ENCODE measurements around the gene CD93.

The CD93 gene

GRCh38 chr20:23120936-23121750 is 35.0 kb upstream of the CD93 start:
- DNase-seq (ENCODE audit: low read depth, low spot score) = no peak

DNA sequence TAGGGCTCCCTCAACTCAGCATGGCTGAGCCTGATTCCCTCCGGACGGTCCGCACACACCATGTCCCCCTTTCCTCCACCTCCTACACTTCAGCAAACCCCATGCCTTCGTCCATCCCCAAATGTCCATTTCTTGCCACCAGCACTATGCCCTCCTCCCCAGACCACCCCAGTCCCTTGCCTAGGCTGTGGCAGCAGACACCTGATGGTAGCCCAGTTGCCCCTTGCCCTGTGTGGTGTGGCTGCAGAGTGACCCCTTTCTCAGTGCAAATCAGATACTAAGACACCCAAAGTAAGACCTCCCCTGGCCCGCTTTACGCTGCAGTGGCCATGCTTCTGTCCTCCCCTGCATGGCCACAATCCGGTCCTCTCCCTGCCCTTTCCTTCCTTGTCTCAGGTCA is 34.1 kb upstream of the CD93 start:
- DNase-seq (ENCODE audit: low read depth, low spot score) = no peak

DNA sequence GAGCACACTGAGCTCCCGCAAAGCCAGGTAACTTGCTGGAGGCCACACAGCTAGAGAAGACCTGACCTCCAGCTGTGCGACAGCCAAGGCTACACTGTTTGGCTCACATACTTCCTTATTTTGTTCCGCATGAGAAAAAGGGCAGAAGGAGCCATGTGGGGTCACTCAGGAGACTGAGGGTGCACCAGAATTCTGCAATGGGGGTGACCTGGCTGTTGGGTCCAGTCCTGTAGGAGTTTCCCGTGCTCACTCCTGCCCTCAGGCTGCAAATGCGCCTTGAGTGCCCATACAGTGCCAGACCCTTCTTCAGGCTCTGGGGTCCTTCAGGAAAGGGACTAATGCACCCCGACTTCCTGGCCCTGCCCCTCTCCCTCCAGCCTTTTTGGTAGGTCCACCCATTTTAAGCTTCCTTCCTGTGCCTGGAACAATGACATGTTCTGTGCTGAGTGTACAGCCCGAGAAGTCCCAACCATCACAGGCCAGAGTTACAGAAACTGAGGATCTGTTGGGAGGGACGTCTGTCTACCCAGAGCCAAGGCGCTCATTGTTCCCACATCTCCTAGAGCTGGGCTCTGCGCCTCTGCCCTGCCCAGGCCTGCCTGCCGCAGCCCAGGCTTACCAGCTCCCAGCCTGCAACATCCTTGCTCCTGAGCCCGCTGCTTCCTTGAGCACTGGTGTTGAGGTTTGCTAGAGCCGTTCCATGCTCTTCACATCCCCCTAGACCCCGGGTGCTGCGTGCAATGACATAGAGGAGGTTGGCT is 33.5 kb upstream of the CD93 start:
- no peak for DNase-seq (ENCODE audit: low read depth, low spot score)

DNA sequence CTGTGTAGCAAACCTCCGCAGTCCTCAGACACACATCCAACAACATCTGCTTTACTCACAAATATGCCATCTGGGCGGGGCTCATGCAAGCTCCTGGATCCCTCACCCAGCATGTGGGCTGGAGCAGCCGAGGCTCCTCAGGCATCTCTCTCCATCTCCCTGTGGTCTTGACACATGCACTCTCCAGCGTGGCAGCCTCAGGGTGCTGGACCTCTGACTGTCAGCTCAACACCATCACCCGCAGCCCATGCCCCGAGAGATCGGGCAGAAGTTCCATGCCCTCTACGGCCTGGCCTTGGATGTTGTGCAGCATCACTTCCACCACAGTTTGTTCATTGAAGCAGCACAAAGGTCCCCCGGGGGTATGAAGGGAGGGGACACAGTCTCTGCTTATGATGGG is 32.6 kb upstream of the CD93 start:
- no peak for DNase-seq (ENCODE audit: low read depth, low spot score)

- DNase-seq (ENCODE audit: low read depth, low spot score) = no peak
Measured at GRCh38 chr20:23118144-23118543, 32.0 kb upstream of the CD93 start.

DNA sequence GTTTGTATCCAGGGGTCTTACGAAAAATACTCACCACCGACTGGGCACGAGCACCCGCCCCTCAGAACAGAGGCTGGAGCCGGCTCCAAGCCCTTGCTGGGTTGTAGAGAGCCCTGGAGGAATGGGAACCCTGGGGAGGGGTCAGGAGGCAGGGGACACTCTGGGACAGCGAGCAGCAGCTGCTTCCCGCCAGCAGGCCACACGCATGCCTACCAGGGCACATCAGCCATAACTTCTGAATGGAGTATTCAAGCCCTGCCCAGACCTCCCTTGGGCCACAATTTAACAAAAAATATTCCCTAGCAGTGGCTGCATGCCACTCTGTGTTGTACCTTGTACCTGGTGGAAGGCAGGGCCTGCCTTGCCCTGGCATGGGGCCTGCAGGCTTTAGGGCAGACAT is 31.6 kb upstream of the CD93 start:
- DNase-seq (ENCODE audit: low read depth, low spot score) = no peak

- no peak for DNase-seq (ENCODE audit: low read depth, low spot score)
Measured at GRCh38 chr20:23116311-23117089, 30.4 kb upstream of the CD93 start.

- DNase-seq (ENCODE audit: low read depth, low spot score) = no peak
Measured at GRCh38 chr20:23115822-23116221, 29.7 kb upstream of the CD93 start.

GRCh38 chr20:23114448-23115082 is 28.4 kb upstream of the CD93 start:
- no peak for DNase-seq (ENCODE audit: low read depth, low spot score)

DNA sequence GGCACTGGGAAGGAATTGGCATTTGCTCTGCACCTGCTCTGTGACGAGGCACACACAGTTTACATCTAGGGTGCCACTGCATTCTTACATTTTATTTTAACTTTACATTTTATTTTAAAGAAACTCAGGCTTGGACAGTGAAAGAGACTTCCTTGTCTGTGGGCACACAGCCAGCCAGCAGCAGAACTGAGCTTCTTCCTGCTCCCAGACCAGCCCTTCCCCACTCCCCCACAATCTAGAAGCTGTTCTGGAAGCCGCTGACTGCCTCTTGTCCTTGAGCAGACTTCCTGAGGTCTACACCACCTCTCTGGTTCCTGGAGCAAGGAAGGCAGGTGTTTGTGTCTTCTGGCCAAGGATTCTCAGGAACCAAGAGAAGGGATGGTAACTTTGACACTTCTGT is 27.9 kb upstream of the CD93 start:
- no peak for DNase-seq (ENCODE audit: low read depth, low spot score)

GRCh38 chr20:23112595-23112994 is 26.5 kb upstream of the CD93 start:
- DNase-seq (ENCODE audit: low read depth, low spot score) = no peak

GRCh38 chr20:23111944-23112342 is 25.8 kb upstream of the CD93 start:
- DNase-seq (ENCODE audit: low read depth, low spot score) = no peak

DNA sequence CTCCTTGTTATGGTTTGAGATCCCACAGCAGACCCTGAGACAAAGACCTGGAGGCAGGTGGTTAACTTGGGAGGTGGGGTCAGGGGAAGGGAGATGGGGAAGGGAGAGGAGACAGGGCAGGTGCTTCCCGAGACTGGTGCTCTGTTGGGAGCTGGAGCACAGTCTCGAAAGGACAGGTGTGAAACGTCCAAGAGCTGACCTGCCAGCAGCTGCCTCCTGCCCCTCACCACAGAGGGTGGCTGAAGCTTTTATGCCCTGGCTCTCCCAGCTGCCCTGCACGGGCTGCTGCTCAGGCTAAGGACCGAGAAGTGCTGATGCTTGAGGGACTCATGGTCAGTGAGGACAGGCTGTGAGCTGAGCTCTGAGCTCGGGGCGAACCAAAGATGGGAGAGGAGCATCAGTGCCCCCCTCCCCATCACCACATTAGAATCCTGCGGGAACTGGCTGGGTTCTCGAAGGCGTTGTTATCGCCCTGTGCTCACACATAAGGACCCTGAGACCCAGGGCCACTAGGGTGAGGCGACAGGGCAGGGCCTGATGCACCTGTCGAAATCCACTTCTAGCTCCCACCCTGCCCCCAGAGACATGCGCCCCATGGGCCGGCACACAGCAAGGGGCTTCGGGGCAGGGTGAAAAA is 25.3 kb upstream of the CD93 start:
- DNase-seq (ENCODE audit: low read depth, low spot score) = no peak

DNA sequence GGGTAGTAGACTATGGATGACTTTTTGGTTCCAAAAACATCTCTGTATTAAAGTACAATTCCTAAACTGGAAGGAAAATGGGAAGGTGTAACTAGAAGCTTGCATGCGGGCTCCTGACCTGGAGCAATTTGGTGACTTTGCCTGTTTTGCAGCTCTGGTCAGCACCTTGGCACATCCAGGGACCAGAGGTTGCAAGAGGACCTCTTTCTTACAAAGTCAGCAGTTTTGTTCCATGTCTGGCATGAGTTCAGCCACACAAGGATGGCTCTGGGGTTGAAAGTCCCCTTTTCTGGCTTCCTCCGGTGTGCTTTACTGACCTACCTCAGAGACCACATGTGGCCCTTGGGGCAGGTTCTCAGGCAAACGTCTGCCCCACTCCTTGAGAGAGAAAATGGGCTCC is 22.7 kb upstream of the CD93 start:
- no peak for DNase-seq (ENCODE audit: low read depth, low spot score)

DNA sequence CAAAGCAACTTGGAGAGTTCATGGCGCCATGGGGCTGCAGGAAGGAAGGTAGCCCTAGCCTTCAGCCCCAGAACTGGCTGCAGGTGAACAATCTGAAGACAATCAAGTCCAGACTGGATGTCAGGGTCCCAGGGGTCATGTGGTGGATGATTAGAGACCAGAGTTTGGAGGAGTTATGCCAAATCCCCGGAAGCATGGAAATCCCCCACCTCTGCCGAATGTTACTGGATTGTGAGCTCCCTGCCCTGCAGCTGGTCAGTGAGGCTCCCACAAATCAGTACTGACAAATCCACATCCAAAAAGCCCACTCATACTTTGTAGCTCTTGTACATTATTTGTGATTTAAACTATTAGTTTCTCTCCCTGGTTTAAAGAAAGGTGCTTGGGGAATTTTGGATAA is 21.3 kb upstream of the CD93 start:
- DNase-seq (ENCODE audit: low read depth, low spot score) = no peak

GRCh38 chr20:23106271-23106851 is 20.2 kb upstream of the CD93 start:
- no peak for DNase-seq (ENCODE audit: low read depth, low spot score)

DNA sequence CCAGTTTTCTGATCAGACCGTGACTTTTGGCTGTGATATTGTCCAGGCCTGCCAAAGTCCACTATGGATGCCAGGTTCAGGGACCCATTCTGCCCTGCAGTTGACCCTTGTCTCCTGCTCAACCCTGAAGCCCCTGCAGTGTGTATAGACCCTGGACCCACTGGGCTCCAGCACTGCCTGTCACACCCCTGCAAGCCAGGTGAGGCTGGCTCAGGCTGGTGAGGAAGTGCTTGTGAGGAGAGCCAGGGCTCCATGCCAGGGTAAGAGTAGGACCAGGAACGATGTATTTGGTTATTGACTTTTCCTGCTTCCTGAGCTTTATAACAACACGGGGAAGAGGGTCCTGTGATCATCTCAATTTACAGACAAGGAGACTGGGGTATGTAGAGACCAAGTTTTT is 19.1 kb upstream of the CD93 start:
- no peak for DNase-seq (ENCODE audit: low read depth, low spot score)

DNA sequence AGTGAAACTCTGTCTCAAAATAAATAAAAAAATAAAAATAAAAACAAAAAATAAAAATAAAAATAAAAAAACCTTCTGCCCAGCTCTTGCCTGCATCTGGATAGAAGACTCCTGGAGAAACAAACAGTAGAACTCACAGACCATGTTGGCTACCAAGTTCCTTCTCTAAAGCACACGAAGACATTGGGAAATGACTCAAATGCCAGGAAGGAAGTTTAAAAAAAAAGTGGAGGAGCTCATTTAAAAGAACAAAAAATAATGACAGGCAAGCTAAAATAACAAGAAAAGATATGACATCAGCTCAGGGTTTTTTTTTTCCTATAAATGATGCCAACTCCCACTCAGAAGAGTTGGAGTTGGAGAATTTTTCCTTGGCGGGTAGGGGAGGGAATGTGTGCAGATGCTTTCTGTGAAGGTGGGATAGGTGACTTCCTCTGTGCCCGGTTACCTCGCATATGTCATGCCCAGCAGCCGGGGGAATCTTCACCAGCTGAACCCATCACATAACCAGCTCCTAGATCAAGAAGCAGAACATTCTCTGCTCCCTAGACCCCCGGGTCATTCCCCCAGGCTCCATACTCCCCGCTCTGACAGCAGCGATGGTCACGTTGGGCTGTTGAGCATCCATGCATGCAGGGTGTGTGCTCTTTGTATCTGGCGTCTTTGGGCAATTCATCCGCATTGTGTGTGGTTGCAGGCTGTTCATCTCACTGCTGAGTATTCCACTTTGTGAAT is 17.3 kb upstream of the CD93 start:
- DNase-seq (ENCODE audit: low read depth, low spot score) = no peak

GRCh38 chr20:23101696-23102406 is 15.7 kb upstream of the CD93 start:
- no peak for DNase-seq (ENCODE audit: low read depth, low spot score)

GRCh38 chr20:23100720-23101107 is 14.6 kb upstream of the CD93 start:
- DNase-seq (ENCODE audit: low read depth, low spot score) = no peak

All from brain pericyte (primary cell).